ENCODE results near the gene DISP1.

The DISP1 gene, protein sequence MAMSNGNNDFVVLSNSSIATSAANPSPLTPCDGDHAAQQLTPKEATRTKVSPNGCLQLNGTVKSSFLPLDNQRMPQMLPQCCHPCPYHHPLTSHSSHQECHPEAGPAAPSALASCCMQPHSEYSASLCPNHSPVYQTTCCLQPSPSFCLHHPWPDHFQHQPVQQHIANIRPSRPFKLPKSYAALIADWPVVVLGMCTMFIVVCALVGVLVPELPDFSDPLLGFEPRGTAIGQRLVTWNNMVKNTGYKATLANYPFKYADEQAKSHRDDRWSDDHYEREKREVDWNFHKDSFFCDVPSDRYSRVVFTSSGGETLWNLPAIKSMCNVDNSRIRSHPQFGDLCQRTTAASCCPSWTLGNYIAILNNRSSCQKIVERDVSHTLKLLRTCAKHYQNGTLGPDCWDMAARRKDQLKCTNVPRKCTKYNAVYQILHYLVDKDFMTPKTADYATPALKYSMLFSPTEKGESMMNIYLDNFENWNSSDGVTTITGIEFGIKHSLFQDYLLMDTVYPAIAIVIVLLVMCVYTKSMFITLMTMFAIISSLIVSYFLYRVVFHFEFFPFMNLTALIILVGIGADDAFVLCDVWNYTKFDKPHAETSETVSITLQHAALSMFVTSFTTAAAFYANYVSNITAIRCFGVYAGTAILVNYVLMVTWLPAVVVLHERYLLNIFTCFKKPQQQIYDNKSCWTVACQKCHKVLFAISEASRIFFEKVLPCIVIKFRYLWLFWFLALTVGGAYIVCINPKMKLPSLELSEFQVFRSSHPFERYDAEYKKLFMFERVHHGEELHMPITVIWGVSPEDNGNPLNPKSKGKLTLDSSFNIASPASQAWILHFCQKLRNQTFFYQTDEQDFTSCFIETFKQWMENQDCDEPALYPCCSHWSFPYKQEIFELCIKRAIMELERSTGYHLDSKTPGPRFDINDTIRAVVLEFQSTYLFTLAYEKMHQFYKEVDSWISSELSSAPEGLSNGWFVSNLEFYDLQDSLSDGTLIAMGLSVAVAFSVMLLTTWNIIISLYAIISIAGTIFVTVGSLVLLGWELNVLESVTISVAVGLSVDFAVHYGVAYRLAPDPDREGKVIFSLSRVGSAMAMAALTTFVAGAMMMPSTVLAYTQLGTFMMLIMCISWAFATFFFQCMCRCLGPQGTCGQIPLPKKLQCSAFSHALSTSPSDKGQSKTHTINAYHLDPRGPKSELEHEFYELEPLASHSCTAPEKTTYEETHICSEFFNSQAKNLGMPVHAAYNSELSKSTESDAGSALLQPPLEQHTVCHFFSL (N-terminal part only)

GRCh38 chr1:222814536-222815439, at the start of gene DISP1:
Gene DISP1 (plus strand): TSS chr1:222815039. CDS start chr1:222942824, 127,785 bp downstream.
- no peaks in the 10 kb centered on the region for H3K9me3 ChIP-seq (ENCODE audit: control insufficient read depth in 2 of 2, low read length in 2 of 2)
- H3K27me3 ChIP-seq (ENCODE audit: control insufficient read depth in 1 of 2, insufficient read depth in 2 of 2, low read length in 2 of 2) = no peaks in the 10 kb centered on the region
- peak within 1 kb of the TSS; percentile 94 for H3K27ac ChIP-seq (ENCODE audit: low read length)
- peak within 1 kb of the TSS; percentile 77 to 94 for H3K4me3 ChIP-seq (ENCODE audit: low read length in 2 of 2)
- H3K9ac ChIP-seq (ENCODE audit: low read length in 2 of 2) = peak within 1 kb of the TSS; percentile 95
- no peaks in the 10 kb centered on the region for H3K36me3 ChIP-seq (ENCODE audit: control insufficient read depth in 2 of 2, insufficient read depth in 2 of 2, low read length in 2 of 2)
- H3K4me1 ChIP-seq (ENCODE audit: control insufficient read depth, insufficient read depth, low read length) = peaks cover 14% of the 10 kb centered on the region

- H3K27ac ChIP-seq (ENCODE audit: low read length) = no peak overlapping the region
- H3K36me3 ChIP-seq (ENCODE audit: control insufficient read depth in 2 of 2, insufficient read depth in 2 of 2, low read length in 2 of 2) = no peaks in the 10 kb centered on the region
- no peak overlapping the region for H3K9ac ChIP-seq (ENCODE audit: low read length in 2 of 2)
- H3K4me3 ChIP-seq (ENCODE audit: low read length in 2 of 2) = no peak overlapping the region
- H3K9me3 ChIP-seq (ENCODE audit: control insufficient read depth in 2 of 2, low read length in 2 of 2) = peaks cover 3 to 5% of the 10 kb centered on the region in 2 donors
- no peaks in the 10 kb centered on the region for H3K4me1 ChIP-seq (ENCODE audit: control insufficient read depth, insufficient read depth, low read length)
- no peaks in the 10 kb centered on the region for H3K27me3 ChIP-seq (ENCODE audit: control insufficient read depth in 1 of 2, insufficient read depth in 2 of 2, low read length in 2 of 2)
These were observed 47.7 kb upstream of the DISP1 start for GRCh38 chr1:222767152-222767571.

GRCh38 chr1:222768592-222768991, 46.2 kb upstream of the DISP1 start:
- Histone ChIP-seq H3K36me3 (ENCODE audit: control insufficient read depth in 2 of 2, insufficient read depth in 2 of 2, low read length in 2 of 2) (no peaks in the 10 kb centered on the region), H3K27me3 (ENCODE audit: control insufficient read depth in 1 of 2, insufficient read depth in 2 of 2, low read length in 2 of 2) (no peaks in the 10 kb centered on the region), H3K4me3 (ENCODE audit: low read length in 2 of 2) (no peak overlapping the region), H3K9me3 (ENCODE audit: control insufficient read depth in 2 of 2, low read length in 2 of 2) (peaks cover 3 to 5% of the 10 kb centered on the region in 2 donors), H3K9ac (ENCODE audit: low read length in 2 of 2) (no peak overlapping the region), H3K27ac (ENCODE audit: low read length) (no peak overlapping the region), H3K4me1 (ENCODE audit: control insufficient read depth, insufficient read depth, low read length) (no peaks in the 10 kb centered on the region)

DNA sequence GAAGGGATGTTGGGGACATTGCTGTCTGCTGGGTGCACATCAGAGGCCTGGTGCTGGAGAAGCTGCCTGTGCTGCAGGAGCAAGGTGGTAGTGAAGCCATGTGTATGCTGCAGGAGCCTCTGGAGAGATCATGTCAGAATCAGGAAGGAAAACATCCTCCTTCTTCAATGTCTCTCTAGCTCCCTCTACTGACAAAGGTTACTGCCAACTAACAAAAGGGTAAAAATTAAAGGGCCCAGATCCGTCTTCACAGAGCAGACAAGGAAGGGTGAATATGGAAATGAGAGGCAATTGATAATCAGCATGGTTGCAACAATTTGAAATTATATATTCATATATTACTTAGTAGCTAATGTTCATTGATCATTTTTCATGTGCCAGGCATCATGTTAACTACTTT, 45.7 kb upstream of the DISP1 start:
- peaks cover 3 to 5% of the 10 kb centered on the region in 2 donors for H3K9me3 ChIP-seq (ENCODE audit: control insufficient read depth in 2 of 2, low read length in 2 of 2)
- H3K27ac ChIP-seq (ENCODE audit: low read length) = no peak overlapping the region
- no peak overlapping the region for H3K9ac ChIP-seq (ENCODE audit: low read length in 2 of 2)

GRCh38 chr1:222769971-222770620, 44.7 kb upstream of the DISP1 start:
- H3K4me3 ChIP-seq (ENCODE audit: low read length in 2 of 2) = no peak overlapping the region
- H3K27ac ChIP-seq (ENCODE audit: low read length) = no peak overlapping the region
- peaks cover 3 to 5% of the 10 kb centered on the region in 2 donors for H3K9me3 ChIP-seq (ENCODE audit: control insufficient read depth in 2 of 2, low read length in 2 of 2)
- H3K36me3 ChIP-seq (ENCODE audit: control insufficient read depth in 2 of 2, insufficient read depth in 2 of 2, low read length in 2 of 2) = no peaks in the 10 kb centered on the region
- H3K4me1 ChIP-seq (ENCODE audit: control insufficient read depth, insufficient read depth, low read length) = no peaks in the 10 kb centered on the region
- no peaks in the 10 kb centered on the region for H3K27me3 ChIP-seq (ENCODE audit: control insufficient read depth in 1 of 2, insufficient read depth in 2 of 2, low read length in 2 of 2)
- H3K9ac ChIP-seq (ENCODE audit: low read length in 2 of 2) = no peak overlapping the region

More for the DNA sequence above, 45.7 kb upstream of the DISP1 start:
- Histone ChIP-seq H3K4me3 (ENCODE audit: low read length in 2 of 2) (no peak overlapping the region), H3K4me1 (ENCODE audit: control insufficient read depth, insufficient read depth, low read length) (no peaks in the 10 kb centered on the region), H3K27me3 (ENCODE audit: control insufficient read depth in 1 of 2, insufficient read depth in 2 of 2, low read length in 2 of 2) (no peaks in the 10 kb centered on the region), H3K36me3 (ENCODE audit: control insufficient read depth in 2 of 2, insufficient read depth in 2 of 2, low read length in 2 of 2) (no peaks in the 10 kb centered on the region)

DNA sequence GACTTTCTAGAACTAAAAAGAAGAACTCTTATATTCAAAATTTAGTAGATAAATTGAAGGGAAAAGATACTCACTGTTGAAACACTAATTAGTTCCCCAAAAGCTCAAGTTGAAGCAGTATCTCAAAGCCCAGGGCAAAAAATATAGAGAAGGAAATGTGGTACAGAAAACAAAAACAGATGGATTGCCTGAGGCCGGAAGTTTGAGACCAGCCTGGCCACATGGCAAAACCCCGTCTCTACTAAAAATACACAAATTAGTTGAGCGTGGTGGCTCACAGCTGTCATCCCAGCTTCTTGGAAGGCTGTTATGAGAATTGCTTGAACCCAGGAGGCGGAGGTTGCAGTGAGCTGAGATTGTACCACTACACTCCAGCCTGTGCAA, 41.9 kb upstream of the DISP1 start:
- H3K9me3 ChIP-seq (ENCODE audit: control insufficient read depth in 2 of 2, low read length in 2 of 2) = peaks cover 3 to 5% of the 10 kb centered on the region in 2 donors
- H3K27ac ChIP-seq (ENCODE audit: low read length) = no peak overlapping the region
- H3K4me1 ChIP-seq (ENCODE audit: control insufficient read depth, insufficient read depth, low read length) = no peaks in the 10 kb centered on the region
- no peak overlapping the region for H3K9ac ChIP-seq (ENCODE audit: low read length in 2 of 2)
- no peaks in the 10 kb centered on the region for H3K36me3 ChIP-seq (ENCODE audit: control insufficient read depth in 2 of 2, insufficient read depth in 2 of 2, low read length in 2 of 2)
- H3K27me3 ChIP-seq (ENCODE audit: control insufficient read depth in 1 of 2, insufficient read depth in 2 of 2, low read length in 2 of 2) = no peaks in the 10 kb centered on the region
- no peak overlapping the region for H3K4me3 ChIP-seq (ENCODE audit: low read length in 2 of 2)

- H3K4me1 ChIP-seq (ENCODE audit: control insufficient read depth, insufficient read depth, low read length) = no peaks in the 10 kb centered on the region
- H3K9me3 ChIP-seq (ENCODE audit: control insufficient read depth in 2 of 2, low read length in 2 of 2) = no peaks in the 10 kb centered on the region
- H3K27me3 ChIP-seq (ENCODE audit: control insufficient read depth in 1 of 2, insufficient read depth in 2 of 2, low read length in 2 of 2) = no peaks in the 10 kb centered on the region
- no peaks in the 10 kb centered on the region for H3K36me3 ChIP-seq (ENCODE audit: control insufficient read depth in 2 of 2, insufficient read depth in 2 of 2, low read length in 2 of 2)
- no peak overlapping the region for H3K4me3 ChIP-seq (ENCODE audit: low read length in 2 of 2)
- H3K27ac ChIP-seq (ENCODE audit: low read length) = no peak overlapping the region
- no peak overlapping the region for H3K9ac ChIP-seq (ENCODE audit: low read length in 2 of 2)
These were observed 37.4 kb upstream of the DISP1 start for GRCh38 chr1:222777463-222777862.

DNA sequence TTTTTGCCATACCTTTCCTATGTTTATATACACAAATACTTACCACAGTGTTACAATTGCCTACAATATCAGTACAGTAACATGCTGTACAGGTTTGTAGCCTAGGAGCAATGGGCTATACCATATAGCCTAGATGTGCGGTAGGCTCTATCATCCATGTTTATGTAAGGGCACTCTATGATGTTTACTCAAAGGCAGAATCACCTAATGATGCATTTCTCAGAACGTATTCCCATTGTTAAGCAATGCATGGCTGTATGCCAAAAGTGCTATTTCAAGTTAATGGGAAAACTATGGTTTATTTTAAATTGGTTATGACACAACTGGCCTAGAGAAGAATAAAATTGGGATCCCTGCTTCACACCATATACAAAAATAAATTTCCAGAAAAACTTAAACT, 36.9 kb upstream of the DISP1 start:
- no peak overlapping the region for H3K27ac ChIP-seq (ENCODE audit: low read length)

DNA sequence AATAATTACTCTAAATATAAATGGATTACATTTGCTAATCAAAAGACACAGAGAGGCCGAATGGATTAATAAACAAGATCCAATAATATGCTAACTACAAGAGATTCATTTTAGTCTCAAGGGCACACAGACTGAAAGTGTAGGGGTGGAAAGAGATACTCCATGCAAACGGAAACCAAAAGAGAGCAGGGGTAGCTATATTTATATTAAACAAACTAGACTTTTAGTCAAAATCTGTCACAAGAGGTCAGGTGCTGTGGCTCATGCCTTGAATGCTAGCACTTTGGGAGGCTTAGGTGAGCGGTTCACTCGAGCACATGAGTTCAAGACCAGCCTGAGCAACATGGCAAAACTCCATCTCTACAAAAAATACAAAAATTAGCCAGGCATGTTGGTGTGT, 33.6 kb upstream of the DISP1 start:
- no peaks in the 10 kb centered on the region for H3K27me3 ChIP-seq (ENCODE audit: control insufficient read depth in 1 of 2, insufficient read depth in 2 of 2, low read length in 2 of 2)
- no peaks in the 10 kb centered on the region for H3K4me1 ChIP-seq (ENCODE audit: control insufficient read depth, insufficient read depth, low read length)
- H3K36me3 ChIP-seq (ENCODE audit: control insufficient read depth in 2 of 2, insufficient read depth in 2 of 2, low read length in 2 of 2) = no peaks in the 10 kb centered on the region
- no peak overlapping the region for H3K27ac ChIP-seq (ENCODE audit: low read length)
- no peak overlapping the region for H3K9ac ChIP-seq (ENCODE audit: low read length in 2 of 2)
- H3K4me3 ChIP-seq (ENCODE audit: low read length in 2 of 2) = no peak overlapping the region
- no peaks in the 10 kb centered on the region for H3K9me3 ChIP-seq (ENCODE audit: control insufficient read depth in 2 of 2, low read length in 2 of 2)

More for the DNA sequence above, 36.9 kb upstream of the DISP1 start:
- Histone ChIP-seq H3K27me3 (ENCODE audit: control insufficient read depth in 1 of 2, insufficient read depth in 2 of 2, low read length in 2 of 2) (no peaks in the 10 kb centered on the region), H3K9me3 (ENCODE audit: control insufficient read depth in 2 of 2, low read length in 2 of 2) (no peaks in the 10 kb centered on the region), H3K9ac (ENCODE audit: low read length in 2 of 2) (no peak overlapping the region), H3K36me3 (ENCODE audit: control insufficient read depth in 2 of 2, insufficient read depth in 2 of 2, low read length in 2 of 2) (no peaks in the 10 kb centered on the region), H3K4me1 (ENCODE audit: control insufficient read depth, insufficient read depth, low read length) (no peaks in the 10 kb centered on the region), H3K4me3 (ENCODE audit: low read length in 2 of 2) (no peak overlapping the region)
